HepG2 (cell line): ENCODE results near the gene UBE2L6. TPM values are rescaled to one million over a fixed set of nuclear protein-coding genes. Genes with fewer than 3 reads are reported as not detected.

Experiments used
- ARNTL ChIP-seq: sonication (generic); formaldehyde crosslinking; IDR thresholded peaks from 2 replicates; pipeline ENCODE4 v1.4.0; 2020; ENCODE audit warnings: mild to moderate bottlenecking, missing genetic modification reagents
- DPF2 ChIP-seq: sonication (generic); formaldehyde crosslinking; IDR thresholded peaks from 2 replicates; pipeline ENCODE4 v1.4.0; 2020; ENCODE audit warnings: mild to moderate bottlenecking, low read depth, missing genetic modification reagents, borderline replicate concordance
- FOXP1 ChIP-seq, 2 experiments: fragments of 450-650 bp in 1 of 2; IDR thresholded peaks; 2 replicates each; pipeline ENCODE4 v1.6.1; 2017 to 2018; ENCODE audit warnings: antibody characterized with exemption in 1 of 2
- HDAC1 ChIP-seq: sonication (generic); formaldehyde crosslinking; IDR thresholded peaks from 2 replicates; pipeline ENCODE4 v1.5.1; 2020; ENCODE audit warnings: mild to moderate bottlenecking, missing genetic modification reagents
- HMGXB4 ChIP-seq, 2 experiments: sonication (generic) in 1 of 2; formaldehyde crosslinking in 1 of 2; IDR thresholded peaks; 2 replicates each; pipeline versions ENCODE4 v1.4.0 to v1.6.1; 2018 to 2020; ENCODE audit warnings: missing genetic modification reagents in 2 of 2, borderline replicate concordance in 1 of 2, low read depth in 1 of 2, mild to moderate bottlenecking in 1 of 2, missing biosample characterization in 1 of 2
- KAT7 ChIP-seq: IDR thresholded peaks from 2 replicates; pipeline ENCODE4 v1.6.1; 2018; ENCODE audit warnings: borderline replicate concordance, missing compliant biosample characterization
- KDM1A ChIP-seq: IDR thresholded peaks from 2 replicates; pipeline ENCODE4 v1.6.1; 2016; ENCODE audit warnings: missing compliant biosample characterization
- KDM5A ChIP-seq: fragments of 200-600 bp; sonication (generic); IDR thresholded peaks from 2 replicates; pipeline ENCODE4 v1.7.0; 2018; ENCODE audit warnings: antibody characterized with exemption, mild to moderate bottlenecking, low read length, borderline replicate concordance
- MAZ ChIP-seq, 2 experiments: sonication (generic) in 1 of 2; formaldehyde crosslinking in 1 of 2; IDR thresholded peaks; 2 replicates each; pipeline versions ENCODE4 v1.5.0 to v1.6.1; 2012 to 2020; ENCODE audit warnings: low read depth in 2 of 2, mild to moderate bottlenecking in 2 of 2, borderline replicate concordance in 1 of 2, improper control_type of control experiment in 1 of 2, low read length in 1 of 2, missing genetic modification reagents in 1 of 2, moderate library complexity in 1 of 2
- POLR2G ChIP-seq: fragments of 200-400 bp; formaldehyde crosslinking; IDR thresholded peaks from 2 replicates; pipeline ENCODE4 v1.6.1; 2018; ENCODE audit warnings: mild to moderate bottlenecking, low read depth, low read length, moderate library complexity
- REXO4 ChIP-seq: sonication (generic); formaldehyde crosslinking; IDR thresholded peaks from 2 replicates; pipeline ENCODE4 v1.8.0; 2022; ENCODE audit warnings: missing genetic modification reagents, mild to moderate bottlenecking, borderline replicate concordance
- UBTF ChIP-seq: sonication (generic); formaldehyde crosslinking; IDR thresholded peaks from 2 replicates; pipeline ENCODE4 v1.4.0; 2020; ENCODE audit warnings: mild to moderate bottlenecking, missing genetic modification reagents
- ZNF142 ChIP-seq: sonication (generic); formaldehyde crosslinking; IDR thresholded peaks from 2 replicates; pipeline ENCODE4 v1.4.0; 2020; ENCODE audit warnings: missing genetic modification reagents
- ZNF205 ChIP-seq: IDR thresholded peaks from 2 replicates; pipeline ENCODE4 v1.6.1; 2018; ENCODE audit warnings: missing biosample characterization, missing genetic modification reagents
- ZNF562 ChIP-seq: sonication (generic); formaldehyde crosslinking; IDR thresholded peaks from 2 replicates; pipeline ENCODE4 v1.8.0; 2022; ENCODE audit warnings: missing genetic modification reagents, borderline replicate concordance
- ZNF569 ChIP-seq: sonication (generic); formaldehyde crosslinking; IDR thresholded peaks from 2 replicates; pipeline ENCODE4 v1.5.0; 2020; ENCODE audit warnings: mild to moderate bottlenecking, missing genetic modification reagents, moderate library complexity, borderline replicate concordance
- ZNF576 ChIP-seq: sonication (generic); formaldehyde crosslinking; IDR thresholded peaks from 2 replicates; pipeline ENCODE4 v1.4.0; 2020; ENCODE audit warnings: mild to moderate bottlenecking, missing genetic modification reagents
- polyA plus RNA-seq, 8 experiments: library from polyadenylated mRNA; depleted of rRNA in 3 of 8; stranded (reverse) in 7 of 8; unstranded in 1 of 8; fragments of >200 nt; fragmentation: Illumina TruSeq in 4 of 8; extraction: Trizol in 4 of 8; gene quantifications; 2 replicates each; pipeline versions ENCODE4 v1.2.1 to v1.2.3, GENCODE V29; 2011 to 2016; ENCODE audit warnings: low read depth in 4 of 8, missing spikeins in 1 of 8, mixed read lengths in 1 of 8; ENCODE audit not compliant: insufficient read depth in 1 of 8
- total RNA-seq, 5 experiments: library from RNA; depleted of rRNA; stranded (reverse); fragments of >200 nt; fragmentation: Illumina TruSeq; extraction: Trizol; gene quantifications; 2 replicates each; pipeline ENCODE4 v1.2.3, GENCODE V29; 2016; ENCODE audit warnings: low read depth in 1 of 5

Gene UBE2L6
- total and polyA plus RNA-seq, 2 of the 13 experiments (the other 11 are each of a cell fraction or from before 2014, with no cell fraction given) = 30.3 to 30.4 TPM

- TF ChIP-seq DPF2 (no peak; the same call in 1 of the 2 replicates), KDM1A (CRISPR knock-in tag) (peak; percentile 86), ZNF569 (CRISPR knock-in tag) (no peak), POLR2G (peak; percentile 86), HMGXB4 (CRISPR knock-in tag; IDR thresholded peaks at IDR 0.05; ENCODE audit: borderline replicate concordance in 1 of 2, low read depth in 1 of 2) (peak in 1 of 2 experiments; percentile 67; a peak in 1 of 4 replicates), HDAC1 (CRISPR knock-in tag) (peak; percentile 45), ZNF562 (CRISPR knock-in tag) (no peak), UBTF (CRISPR knock-in tag) (peak; percentile 37; the same call in 1 of the 2 replicates), MAZ (IDR thresholded peaks at IDR 0.05; ENCODE audit: borderline replicate concordance, low read depth, low read length) (peak; percentile 51; the same call in 1 of the 2 replicates), MAZ (CRISPR knock-in tag; IDR thresholded peaks at IDR 0.05; ENCODE audit: low read depth) (peak; percentile 53; the same call in 1 of the 2 replicates), REXO4 (CRISPR knock-in tag) (no peak), KDM5A (peak; percentile 54; the same call in 1 of the 2 replicates), ZNF576 (CRISPR knock-in tag) (no peak), KAT7 (CRISPR knock-in tag) (no peak), ZNF205 (no peak), ARNTL (CRISPR knock-in tag) (peak; percentile 45), ZNF142 (CRISPR knock-in tag) (no peak), FOXP1 (IDR thresholded peaks at IDR 0.05) (no peak), FOXP1 (CRISPR knock-in tag; IDR thresholded peaks at IDR 0.05) (peak; percentile 49; the same call in 1 of the 2 replicates)
Measured at GRCh38 chr11:57514538-57515331, 52.7 kb downstream of the UBE2L6 start (continued).
